HCT116 (cell line): ENCODE data around the gene DIP2C. TPM values are rescaled to one million over a fixed set of nuclear protein-coding genes. Genes with fewer than 3 reads are reported as not detected.
"Not testable (repeated sequence)": the region's sequence is repeated elsewhere in the genome, so short reads cannot be mapped to it uniquely, and the experiment has no call there.

Experiments
- ATAC-seq: fragments of 200-7000 bp; cut with Tn5 transposase; 2 replicates; pipeline ENCODE4 v1.9.1; 2020; ENCODE audit warnings: mild to moderate bottlenecking, moderate library complexity
- BruUV-seq: library from RNA; stranded (reverse); fragments of 400-500 nt; replicated peaks from 2 replicates; lab custom pipeline; 2021; lab: Mats Ljungman, UMichigan
- CTCF ChIA-PET: fragments of 300-600 bp; sonication (Branson Sonifier 250); formaldehyde crosslinking; loops from one replicate; lab custom pipeline; 2021; ENCODE audit warnings: antibody characterized with exemption; lab: Charles Lee
- POLR2A ChIA-PET: fragments of 300-600, 350-600 bp; sonication (Branson Sonifier 250); formaldehyde crosslinking; loops from one replicate; lab custom pipeline; 2021; ENCODE audit warnings: antibody characterized with exemption; lab: Charles Lee
- RAD21 ChIA-PET, 2 experiments: fragments of 300-600 bp; sonication (Branson Sonifier 250); formaldehyde crosslinking; loops; one replicate each; lab custom pipeline; 2023; ENCODE audit warnings: low total read pairs in 2 of 2; ENCODE audit not compliant: uncharacterized antibody in 2 of 2, unreplicated experiment in 2 of 2, low non-redundant PET in 1 of 2; lab: Charles Lee
- DNase-seq: peaks from one replicate; pipeline ENCODE4 v3.0.0-alpha.2; 2010; ENCODE audit warnings: low read depth, low spot score
- H2AFZ ChIP-seq: fragments of 200-600 bp; shearing (Covaris generic), sonication (generic); 2 replicates; pipeline ENCODE4 v1.6.1; 2017; ENCODE audit warnings: low read depth, mixed run types, mixed read lengths, antibody characterized with exemption, low read length; ENCODE audit not compliant: poor library complexity, severe bottlenecking
- H3K27ac ChIP-seq: 2 replicates; pipeline ENCODE4 v1.5.1; 2012; ENCODE audit warnings: low read depth, low read length
- H3K27me3 ChIP-seq: fragments of 200-600 bp; sonication (generic); 2 replicates; pipeline ENCODE4 v1.6.1; 2016; ENCODE audit warnings: mixed run types, low read length, mixed read lengths; ENCODE audit not compliant: insufficient read depth
- H3K36me3 ChIP-seq, 2 experiments: fragments of 200-500 bp in 1 of 2; fragments of 200-600 bp in 1 of 2; sonication (Bioruptor generic) in 1 of 2; sonication (generic) in 1 of 2; 2 replicates each; pipeline versions ENCODE4 v1.5.1 to v1.6.1; 2014 to 2016; ENCODE audit warnings: low read length in 2 of 2, inconsistent platforms in 1 of 2, mixed read lengths in 1 of 2, mixed run types in 1 of 2; ENCODE audit not compliant: insufficient read depth in 2 of 2, control insufficient read depth in 1 of 2
- H3K4me1 ChIP-seq, 2 experiments: fragments of 200-600 bp in 1 of 2; sonication (generic) in 1 of 2; 2 replicates each; pipeline versions ENCODE4 v1.5.1 to v1.6.1; 2012 to 2017; ENCODE audit warnings: low read length in 2 of 2, inconsistent platforms in 1 of 2, mild to moderate bottlenecking in 1 of 2, mixed read lengths in 1 of 2, mixed run types in 1 of 2, moderate library complexity in 1 of 2; ENCODE audit not compliant: insufficient read depth in 2 of 2, control insufficient read depth in 1 of 2
- H3K4me2 ChIP-seq: fragments of 200-600 bp; sonication (generic); 2 replicates; pipeline ENCODE4 v1.6.1; 2017; ENCODE audit warnings: mixed run types, low read length, mixed read lengths
- H3K4me3 ChIP-seq, 2 experiments: fragments of 200-600 bp in 1 of 2; sonication (generic) in 1 of 2; replicated peaks in 1 of 2; 2 replicates each; pipeline ENCODE4 v1.5.1; 2011 to 2016; ENCODE audit warnings: low read length in 2 of 2, control low read depth in 1 of 2, low read depth in 1 of 2, mild to moderate bottlenecking in 1 of 2, mixed read lengths in 1 of 2, mixed run types in 1 of 2
- H3K79me2 ChIP-seq: fragments of 200-600 bp; sonication (generic); 2 replicates; pipeline ENCODE4 v1.6.1; 2017; ENCODE audit warnings: mild to moderate bottlenecking, mixed run types, low read length, moderate library complexity, mixed read lengths; ENCODE audit not compliant: insufficient read depth
- H3K9ac ChIP-seq: fragments of 200-600 bp; sonication (generic); 2 replicates; pipeline ENCODE4 v1.6.1; 2016; ENCODE audit warnings: low read length, mixed read lengths
- H3K9me2 ChIP-seq: fragments of 200-600 bp; sonication (generic), shearing (Covaris generic); 2 replicates; pipeline ENCODE4 v1.6.1; 2017; ENCODE audit warnings: mixed run types, mild to moderate bottlenecking, moderate library complexity; ENCODE audit not compliant: insufficient read depth
- H3K9me3 ChIP-seq, 2 experiments: fragments of 200-500 bp in 1 of 2; fragments of 200-600 bp in 1 of 2; sonication (Bioruptor generic) in 1 of 2; sonication (generic) in 1 of 2; 2 replicates each; pipeline ENCODE4 v1.6.1; 2014 to 2017; ENCODE audit warnings: low read length in 2 of 2, mixed read lengths in 2 of 2, inconsistent platforms in 1 of 2, low read depth in 1 of 2, mild to moderate bottlenecking in 1 of 2, mixed run types in 1 of 2, moderate library complexity in 1 of 2; ENCODE audit not compliant: control insufficient read depth in 1 of 2, insufficient read depth in 1 of 2
- H4K20me1 ChIP-seq: fragments of 200-600 bp; sonication (generic), shearing (Covaris generic); 2 replicates; pipeline ENCODE4 v1.6.1; 2017; ENCODE audit warnings: mixed run types, mild to moderate bottlenecking, moderate library complexity; ENCODE audit not compliant: insufficient read depth
- CBX3 ChIP-seq: IDR thresholded peaks from 2 replicates; pipeline ENCODE4 v1.6.1; 2012; ENCODE audit warnings: low read depth
- FOSL1 ChIP-seq: IDR thresholded peaks from 2 replicates; pipeline ENCODE4 v1.6.1; 2012; ENCODE audit warnings: low read depth
- JUND ChIP-seq: IDR thresholded peaks from 2 replicates; pipeline ENCODE4 v1.6.1; 2012
- POLR2AphosphoS5 ChIP-seq: IDR thresholded peaks from 2 replicates; pipeline ENCODE4 v1.6.1; 2011; ENCODE audit warnings: mild to moderate bottlenecking, low read depth, low read length, moderate library complexity
- SP1 ChIP-seq: IDR thresholded peaks from 2 replicates; pipeline ENCODE4 v1.6.1; 2012; ENCODE audit warnings: low read depth
- SRF ChIP-seq: IDR thresholded peaks from 2 replicates; pipeline ENCODE4 v1.6.1; 2012; ENCODE audit warnings: low read depth
- ZFX ChIP-seq: fragments of 450-650 bp; IDR thresholded peaks from 2 replicates; pipeline ENCODE4 v1.6.1; 2017
- intact Hi-C: fragments of 100-400 bp; cut with micrococcal nuclease; formaldehyde crosslinking; loops from 2 replicates; pipeline ENCODE4 v1.10.0; 2022
- total RNA-seq: library from RNA; stranded (reverse); gene quantifications from one replicate; pipeline ENCODE4 v1.2.1, GENCODE V29; 2021; ENCODE audit not compliant: unreplicated experiment

The DIP2C gene
- total RNA-seq, 1 experiment from 2014 or later, result 15.4 TPM

GRCh38 chr10:425365-425764 is 264.1 kb downstream of the DIP2C start:
- H2AFZ ChIP-seq, H3K9ac ChIP-seq, DNase-seq, H4K20me1 ChIP-seq, BruUV-seq, ATAC-seq, H3K27me3 ChIP-seq, H3K36me3 ChIP-seq, CTCF ChIA-PET, H3K9me3 ChIP-seq, H3K4me2 ChIP-seq, H3K4me3 ChIP-seq, H3K79me2 ChIP-seq, H3K4me1 ChIP-seq, H3K9me2 ChIP-seq, intact Hi-C loops, H3K27ac ChIP-seq, POLR2A ChIA-PET, RAD21 ChIA-PET: not testable (repeated sequence)

- H3K9me2 ChIP-seq, H3K27me3 ChIP-seq, H3K36me3 ChIP-seq, CTCF ChIA-PET, DNase-seq, H3K9me3 ChIP-seq, H3K4me3 ChIP-seq, H3K4me1 ChIP-seq, H3K27ac ChIP-seq, BruUV-seq, H3K79me2 ChIP-seq, RAD21 ChIA-PET, H3K9ac ChIP-seq, ATAC-seq, intact Hi-C loops, H2AFZ ChIP-seq, POLR2A ChIA-PET, H4K20me1 ChIP-seq, H3K4me2 ChIP-seq: not testable (repeated sequence)
Observed at GRCh38 chr10:424724-425123, 264.7 kb downstream of the DIP2C start.

GRCh38 chr10:423178-423577 is 266.3 kb downstream of the DIP2C start:
- H3K27me3 ChIP-seq, result no peaks in the 10 kb centered on the region
- no peak overlapping the region for H3K9ac ChIP-seq
- TF ChIP-seq ZFX, result no peak
- no peak for TF ChIP-seq FOSL1
- TF ChIP-seq POLR2AphosphoS5, result no peak
- no peak for TF ChIP-seq SRF
- no peak for TF ChIP-seq SP1
- no peak for TF ChIP-seq CBX3
- no peak for TF ChIP-seq JUND
- no peaks in the 10 kb centered on the region for H3K36me3 ChIP-seq
- no TSS peak for BruUV-seq
- no peak overlapping the region for H3K4me3 ChIP-seq
- RAD21 ChIA-PET, result no interaction called here
- no peaks in the 10 kb centered on the region for H3K9me3 ChIP-seq
- H2AFZ ChIP-seq, result no peak overlapping the region
- CTCF ChIA-PET, result no interaction called here
- H4K20me1 ChIP-seq, result no peaks in the 10 kb centered on the region
- DNase-seq, result no peak
- no peaks in the 10 kb centered on the region for H3K4me1 ChIP-seq
- H3K27ac ChIP-seq, result no peak overlapping the region
- ATAC-seq, result no peak
- H3K4me2 ChIP-seq, result no peak overlapping the region
- no peaks in the 10 kb centered on the region for H3K9me2 ChIP-seq
- no peaks in the 10 kb centered on the region for H3K79me2 ChIP-seq
- POLR2A ChIA-PET, result no interaction called here
- intact Hi-C loops, result no loop called here
